Astrocyte (in vitro differentiated cells and primary cell): Measurements from ENCODE around the gene IFITM2.

Experiments used
- EZH2 ChIP-seq: IDR thresholded peaks from 2 replicates; pipeline ENCODE4 v1.6.1; 2012; ENCODE audit warnings: mild to moderate bottlenecking, low read length, inconsistent platforms; ENCODE audit not compliant: insufficient read depth
- TF ChIP-seq, protein P1 (sequence below): IDR thresholded peaks from 2 replicates; pipeline ENCODE4 v1.5.1; 2011; ENCODE audit warnings: low read depth, mild to moderate bottlenecking, inconsistent platforms, low read length, moderate library complexity; ENCODE audit not compliant: insufficient read depth

DNA sequence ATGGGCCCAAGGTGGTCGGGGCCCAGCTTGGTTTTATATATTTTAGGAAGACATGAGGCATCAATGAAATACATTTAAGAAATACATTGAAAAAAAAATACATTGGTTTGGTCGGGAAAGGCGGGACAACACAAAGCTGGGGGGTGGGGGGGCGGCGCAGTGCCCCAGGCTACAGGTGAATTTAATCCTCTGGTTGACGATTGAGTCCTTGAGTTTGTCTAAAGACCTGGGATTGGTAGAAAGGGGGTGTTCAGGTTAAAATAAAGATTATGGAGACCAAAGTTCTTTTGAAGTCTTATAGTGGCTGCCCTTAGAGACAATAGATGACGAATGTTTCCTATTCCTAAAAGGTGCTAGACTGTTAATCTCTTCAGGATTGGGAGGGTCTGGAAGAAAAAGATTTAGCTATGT, 9.3 kb downstream of the IFITM2 start:
- TF ChIP-seq EZH2 = no peak
- TF ChIP-seq, protein P1, sequence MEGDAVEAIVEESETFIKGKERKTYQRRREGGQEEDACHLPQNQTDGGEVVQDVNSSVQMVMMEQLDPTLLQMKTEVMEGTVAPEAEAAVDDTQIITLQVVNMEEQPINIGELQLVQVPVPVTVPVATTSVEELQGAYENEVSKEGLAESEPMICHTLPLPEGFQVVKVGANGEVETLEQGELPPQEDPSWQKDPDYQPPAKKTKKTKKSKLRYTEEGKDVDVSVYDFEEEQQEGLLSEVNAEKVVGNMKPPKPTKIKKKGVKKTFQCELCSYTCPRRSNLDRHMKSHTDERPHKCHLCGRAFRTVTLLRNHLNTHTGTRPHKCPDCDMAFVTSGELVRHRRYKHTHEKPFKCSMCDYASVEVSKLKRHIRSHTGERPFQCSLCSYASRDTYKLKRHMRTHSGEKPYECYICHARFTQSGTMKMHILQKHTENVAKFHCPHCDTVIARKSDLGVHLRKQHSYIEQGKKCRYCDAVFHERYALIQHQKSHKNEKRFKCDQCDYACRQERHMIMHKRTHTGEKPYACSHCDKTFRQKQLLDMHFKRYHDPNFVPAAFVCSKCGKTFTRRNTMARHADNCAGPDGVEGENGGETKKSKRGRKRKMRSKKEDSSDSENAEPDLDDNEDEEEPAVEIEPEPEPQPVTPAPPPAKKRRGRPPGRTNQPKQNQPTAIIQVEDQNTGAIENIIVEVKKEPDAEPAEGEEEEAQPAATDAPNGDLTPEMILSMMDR = no peak
